Small intestine (tissue), 7 donors: ENCODE results near the gene PRR14. TPM values are rescaled to one million over a fixed set of nuclear protein-coding genes. Genes with fewer than 3 reads are reported as not detected.
A peak's percentile ranks its signal among the peaks of the same experiment; 100 is the strongest.

Experiments
- DNase-seq, 2 donors: peaks; one replicate each; pipeline versions ENCODE4 v3.0.0 to v3.0.0-alpha.2; 2013
- FAIRE-seq: peaks from 2 replicates; lab custom pipeline; 2012; peaks lifted over from hg19 to GRCh38; lab: Jason Lieb, UNC
- H3K27ac ChIP-seq, 3 donors: one replicate each; pipeline ENCODE4 v1.5.1; 2013; ENCODE audit warnings: low read length in 2 of 3, mild to moderate bottlenecking in 2 of 3, control low read depth in 1 of 3, inconsistent platforms in 1 of 3, low read depth in 1 of 3, moderate library complexity in 1 of 3
- H3K27me3 ChIP-seq, 3 donors: one replicate each; pipeline ENCODE4 v1.6.1; 2013; ENCODE audit warnings: low read length in 3 of 3, inconsistent platforms in 1 of 3; ENCODE audit not compliant: control insufficient read depth in 3 of 3, insufficient read depth in 3 of 3
- H3K36me3 ChIP-seq, 3 donors: one replicate each; pipeline ENCODE4 v1.6.1; 2013; ENCODE audit warnings: low read length in 3 of 3, inconsistent platforms in 1 of 3, low read depth in 1 of 3, mild to moderate bottlenecking in 1 of 3, moderate library complexity in 1 of 3; ENCODE audit not compliant: control insufficient read depth in 3 of 3, insufficient read depth in 2 of 3
- H3K4me1 ChIP-seq, 3 donors: one replicate each; pipeline ENCODE4 v1.6.1; 2013; ENCODE audit warnings: low read length in 2 of 3, inconsistent platforms in 1 of 3, low read depth in 1 of 3, mild to moderate bottlenecking in 1 of 3, moderate library complexity in 1 of 3; ENCODE audit not compliant: control insufficient read depth in 3 of 3, insufficient read depth in 2 of 3
- H3K4me3 ChIP-seq, 3 donors: one replicate each; pipeline ENCODE4 v1.5.1; 2013; ENCODE audit warnings: low read length in 3 of 3, control low read depth in 1 of 3, inconsistent platforms in 1 of 3, low read depth in 1 of 3, mild to moderate bottlenecking in 1 of 3, moderate library complexity in 1 of 3
- H3K9me3 ChIP-seq, 2 donors: one replicate each; pipeline ENCODE4 v1.6.1; 2013; ENCODE audit warnings: low read depth in 1 of 2, low read length in 1 of 2; ENCODE audit not compliant: control insufficient read depth in 2 of 2, insufficient read depth in 1 of 2
- WGBS, 3 donors: extraction: QIAGEN DNeasy Blood & Tissue Kit; methylation state at CpG; one replicate each; pipeline ENCODE4 v1.1.7; 2013; 5-methylcytosine and 5-hydroxymethylcytosine counted together
- polyA plus RNA-seq, 4 donors: library from polyadenylated mRNA; stranded (reverse) in 3 of 4; unstranded in 1 of 4; fragments of 200-250 nt in 3 of 4; fragments of 120-200 nt in 1 of 4; gene quantifications; one replicate each; pipeline versions ENCODE4 v1.2.1 to v1.2.3, GENCODE V29; 2013
- donor health status: healthy with polysubstance abuse.
- donor health status: control.
- donor health status: control.
- donor health status: Bipolar disorder and iron deficiency.
- donor health status: healthy.

PRR14 gene
- polyA plus RNA-seq, 4 donors: 32.1 to 131 (median 82.5) TPM

- H3K27ac ChIP-seq: peak overlapping the region; percentile 97 to 99 (median 99)
- H3K4me3 ChIP-seq: peak overlapping the region; percentile 86 to 89 (median 86)
- peaks cover 0 to 41% (median 6%) of the 10 kb centered on the region in 3 donors for H3K4me1 ChIP-seq
- H3K36me3 ChIP-seq: peaks cover 23 to 76% (median 23%) of the 10 kb centered on the region in 3 donors
- 0 to 1% (median 1%) methylated on average over 65 to 84 of the region's 84 CpGs for WGBS, 3 donors
- no peaks in the 10 kb centered on the region for H3K9me3 ChIP-seq
- FAIRE-seq: no peak
- peak in 1 of 2 donors; percentile 54 for DNase-seq
- no peaks in the 10 kb centered on the region for H3K27me3 ChIP-seq
Observed at GRCh38 chr16:30659507-30660423, 9.0 kb downstream of the PRR14 start.

DNA sequence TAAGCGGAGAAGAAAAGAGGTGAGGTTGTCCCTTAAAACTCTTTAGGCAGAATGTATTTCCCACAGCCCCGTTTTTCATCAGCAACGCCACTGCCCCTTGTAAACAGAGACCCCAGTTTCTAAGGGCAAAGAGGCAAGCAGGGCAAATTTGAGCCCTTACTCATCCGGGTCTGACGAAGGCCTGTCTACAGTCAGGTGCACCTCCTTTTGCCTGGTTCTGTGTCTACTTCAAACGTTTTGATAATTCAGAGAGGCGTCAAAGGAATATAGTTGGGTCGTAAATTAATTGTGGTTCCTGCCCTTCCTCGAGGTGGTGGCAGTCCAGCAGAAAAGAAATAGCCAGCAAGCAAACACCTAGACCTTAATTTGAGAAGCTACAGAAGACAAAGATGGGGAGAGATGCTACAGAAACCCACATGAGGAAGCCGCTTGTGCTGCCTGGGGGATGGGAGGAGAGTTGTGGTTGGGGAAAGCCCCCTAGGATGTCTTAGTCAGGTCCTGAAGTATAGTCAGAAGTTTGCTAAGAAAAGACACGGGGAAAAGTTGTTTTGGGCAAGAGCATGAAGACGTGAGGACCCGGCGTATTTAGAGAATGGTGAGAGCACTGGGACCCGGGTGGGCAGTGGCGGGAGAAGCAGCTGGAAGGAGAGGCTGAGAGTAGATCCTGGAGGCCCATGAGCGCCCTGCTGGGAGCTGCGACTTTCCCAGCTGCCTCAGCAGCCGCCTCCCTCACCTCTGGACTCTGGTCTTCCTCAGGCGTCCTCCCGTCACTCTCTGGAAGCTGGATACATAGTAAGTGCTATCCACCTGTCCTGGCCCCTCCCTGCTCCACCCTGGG is 9.9 kb downstream of the PRR14 start:
- Histone ChIP-seq H3K9me3 (no peaks in the 10 kb centered on the region), H3K36me3 (peaks cover 22 to 76% (median 24%) of the 10 kb centered on the region in 3 donors), H3K27me3 (no peaks in the 10 kb centered on the region), H3K4me1 (peaks cover 0 to 44% (median 6%) of the 10 kb centered on the region in 3 donors), H3K27ac (peak overlapping the region; percentile 82 to 99 (median 97)), H3K4me3 (peak overlapping the region; percentile 86 to 89 (median 86))
- 5 to 27% (median 16%) methylated on average over 20 to 21 of the region's 21 CpGs for WGBS, 3 donors
- FAIRE-seq (no peak), DNase-seq (peak; percentile 93)

- WGBS, 3 donors: 87 to 95% (median 90%) methylated on average over 17 of the region's 17 CpGs
- DNase-seq (no peak), FAIRE-seq (no peak)
- Histone ChIP-seq H3K27ac (no peak overlapping the region), H3K27me3 (no peaks in the 10 kb centered on the region), H3K4me3 (peak overlapping the region in 1 of 3 donors; percentile 89), H3K36me3 (peaks cover 30 to 76% (median 31%) of the 10 kb centered on the region in 3 donors), H3K4me1 (peaks cover 0 to 39% (median 5%) of the 10 kb centered on the region in 3 donors), H3K9me3 (no peaks in the 10 kb centered on the region)
Observed at GRCh38 chr16:30662449-30662848, 11.7 kb downstream of the PRR14 start.

- Histone ChIP-seq H3K4me1 (peaks cover 0 to 38% (median 5%) of the 10 kb centered on the region in 3 donors), H3K4me3 (no peak overlapping the region), H3K9me3 (no peaks in the 10 kb centered on the region), H3K27me3 (no peaks in the 10 kb centered on the region), H3K36me3 (peaks cover 34 to 80% (median 34%) of the 10 kb centered on the region in 3 donors), H3K27ac (no peak overlapping the region)
- WGBS, 3 donors: 77 to 83% (median 80%) methylated on average over 8 of the region's 8 CpGs
- DNase-seq: no peak
- no peak for FAIRE-seq
Observed at GRCh38 chr16:30663038-30663437, 12.3 kb downstream of the PRR14 start.

GRCh38 chr16:30663820-30664219 is 13.1 kb downstream of the PRR14 start:
- peaks cover 37 to 88% (median 40%) of the 10 kb centered on the region in 3 donors for H3K36me3 ChIP-seq

DNA sequence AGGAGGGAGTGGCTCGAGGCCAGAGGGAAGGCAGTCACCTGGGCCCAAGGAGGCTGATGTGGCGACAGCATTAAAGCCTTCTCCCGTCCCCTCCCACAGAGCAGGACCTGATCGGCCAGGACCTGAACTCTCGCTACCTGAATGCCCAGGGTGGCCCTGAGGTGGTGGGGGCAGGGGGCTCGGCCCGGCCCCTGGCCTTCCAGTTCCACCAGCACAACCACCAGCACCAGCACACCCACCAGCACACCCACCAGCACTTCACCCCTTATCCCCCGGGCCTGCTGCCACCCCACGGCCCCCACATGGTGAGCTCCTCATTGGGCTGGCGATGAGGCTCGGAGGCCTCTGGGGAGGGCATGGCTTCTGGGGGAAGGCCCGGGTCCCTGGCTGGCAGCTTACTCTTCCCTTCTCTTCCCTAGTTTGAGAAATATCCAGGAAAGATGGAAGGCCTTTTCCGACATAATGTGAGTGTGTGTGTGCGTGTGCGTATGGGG is 13.9 kb downstream of the PRR14 start:
- 91 to 93% (median 93%) methylated on average over 13 to 15 of the region's 15 CpGs for WGBS, 3 donors
- Histone ChIP-seq H3K4me3 (no peak overlapping the region), H3K9me3 (no peaks in the 10 kb centered on the region), H3K27me3 (no peaks in the 10 kb centered on the region), H3K36me3 (peaks cover 45 to 96% (median 47%) of the 10 kb centered on the region in 3 donors), H3K4me1 (peaks cover 0 to 42% (median 5%) of the 10 kb centered on the region in 3 donors), H3K27ac (no peak overlapping the region)
- DNase-seq: no peak
- FAIRE-seq: no peak

More at GRCh38 chr16:30663820-30664219, 13.1 kb downstream of the PRR14 start:
- WGBS, 3 donors: 71 to 74% (median 74%) methylated on average over 9 of the region's 9 CpGs
- FAIRE-seq (no peak), DNase-seq (no peak)
- H3K27me3 ChIP-seq: no peaks in the 10 kb centered on the region
- peaks cover 0 to 38% (median 5%) of the 10 kb centered on the region in 3 donors for H3K4me1 ChIP-seq
- no peaks in the 10 kb centered on the region for H3K9me3 ChIP-seq
- H3K4me3 ChIP-seq: no peak overlapping the region
- no peak overlapping the region for H3K27ac ChIP-seq

DNA sequence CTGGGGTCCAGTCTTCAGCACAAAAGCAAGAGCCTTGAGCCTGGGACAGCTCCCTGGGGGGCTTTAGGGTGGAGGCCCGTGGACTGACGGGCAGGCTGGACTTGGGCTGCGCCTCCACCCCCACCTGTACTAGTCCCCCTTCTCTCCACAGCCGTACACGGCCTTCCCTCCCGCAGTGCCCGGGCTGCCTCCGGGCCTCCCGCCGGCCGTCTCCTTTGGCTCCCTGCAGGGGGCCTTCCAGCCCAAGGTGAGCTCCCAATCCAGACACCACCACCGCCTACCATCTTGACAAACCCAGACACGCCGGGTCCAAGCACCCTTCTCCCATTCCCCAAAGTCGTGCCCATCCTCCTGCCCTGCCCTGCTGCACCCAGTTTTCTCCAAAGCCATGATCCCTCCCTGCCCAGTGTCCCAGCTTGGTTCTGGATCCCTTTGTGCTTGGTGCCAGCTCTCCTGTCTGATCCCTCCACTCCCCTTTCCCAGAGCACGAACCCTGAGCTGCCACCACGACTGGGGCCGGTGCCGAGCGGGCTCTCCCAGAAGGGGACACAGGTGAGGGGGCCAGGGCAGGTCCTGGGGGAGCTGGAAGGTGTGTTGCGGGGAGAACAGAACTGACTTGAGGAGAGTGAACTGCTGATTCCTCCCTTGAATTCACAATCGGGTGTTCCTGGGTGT is 14.5 kb downstream of the PRR14 start:
- Histone ChIP-seq H3K27me3 (no peaks in the 10 kb centered on the region), H3K9me3 (no peaks in the 10 kb centered on the region), H3K4me3 (no peak overlapping the region), H3K36me3 (peaks cover 47 to 97% (median 50%) of the 10 kb centered on the region in 3 donors), H3K4me1 (peaks cover 0 to 45% (median 5%) of the 10 kb centered on the region in 3 donors), H3K27ac (no peak overlapping the region)
- DNase-seq (no peak), FAIRE-seq (no peak)
- 84 to 90% (median 88%) methylated on average over 11 to 22 of the region's 22 CpGs for WGBS, 3 donors
